Stimulated activated CD8-positive, alpha-beta memory T cell treated with anti-CD3 and anti-CD28 coated beads, Interleukin-15, amount 100 ng/mL, for 4 hours (primary cell): ENCODE data around the gene CDR2L.
"Not testable (repeated sequence)": the region's sequence is repeated elsewhere in the genome, so short reads cannot be mapped to it uniquely, and the experiment has no call there.

Experiments
- DNase-seq, 2 donors: peaks; one replicate each; pipeline ENCODE4 v3.0.0-alpha.2; 2020; ENCODE audit warnings: low read depth in 2 of 2

Gene CDR2L

GRCh38 chr17:75009139-75009724 lies 21.8 kb downstream of the CDR2L start:
- DNase-seq = no peak

GRCh38 chr17:75010683-75011400 lies 23.4 kb downstream of the CDR2L start:
- no peak for DNase-seq

- DNase-seq = no peak
These were observed 24.1 kb downstream of the CDR2L start for GRCh38 chr17:75011401-75012095.

GRCh38 chr17:75012096-75012345 lies 24.6 kb downstream of the CDR2L start:
- DNase-seq = no peak

- DNase-seq = peak; percentile 60 to 66
These were observed 25.1 kb downstream of the CDR2L start, which contains the start of gene MRPL58 for GRCh38 chr17:75012346-75013091. MRPL58 (plus strand) TSS chr17:75012670; CDS start chr17:75012687, 17 bp downstream.

- no peak for DNase-seq
These were observed 25.7 kb downstream of the CDR2L start for GRCh38 chr17:75013092-75013559.

- DNase-seq = no peak
These were observed 31.7 kb downstream of the CDR2L start for GRCh38 chr17:75019146-75019545.

- DNase-seq = no peak
These were observed 32.3 kb downstream of the CDR2L start for GRCh38 chr17:75019710-75020109.

GRCh38 chr17:75020331-75021110 lies 33.1 kb downstream of the CDR2L start:
- DNase-seq = no peak

GRCh38 chr17:75024686-75025397 lies 37.4 kb downstream of the CDR2L start:
- DNase-seq = no peak

GRCh38 chr17:75025398-75025734 lies 37.9 kb downstream of the CDR2L start:
- not testable (repeated sequence) for DNase-seq

- not testable (repeated sequence) for DNase-seq
These were observed 39.2 kb downstream of the CDR2L start for GRCh38 chr17:75026650-75027049.

- no peak for DNase-seq
These were observed 42.7 kb downstream of the CDR2L start for GRCh38 chr17:75030161-75030560.

GRCh38 chr17:75031972-75032719 lies 44.7 kb downstream of the CDR2L start:
- DNase-seq = no peak

GRCh38 chr17:75032720-75033280 lies 45.4 kb downstream of the CDR2L start:
- DNase-seq = no peak

- DNase-seq = peak; percentile 59 to 68
These were observed 46.2 kb downstream of the CDR2L start for GRCh38 chr17:75033346-75034235.

GRCh38 chr17:75034236-75034908 lies 46.9 kb downstream of the CDR2L start:
- DNase-seq = peak; percentile 57 to 67

GRCh38 chr17:75036643-75037268 lies 49.3 kb downstream of the CDR2L start:
- peak; percentile 46 to 71 for DNase-seq
